Measurements from ENCODE around the gene POLR2L.

The POLR2L gene

GRCh38 chr11:889257-889656, 46.9 kb upstream of the POLR2L start (continued):
- no peak for TF ChIP-seq TCF4 (CRISPR knock-in tag; IDR thresholded peaks at IDR 0.05; ENCODE audit: borderline replicate concordance)

- no peak for TF ChIP-seq ZNF70 (CRISPR knock-in tag; IDR thresholded peaks at IDR 0.05)
- TF ChIP-seq ZC3H10 (CRISPR knock-in tag; IDR thresholded peaks at IDR 0.05), result no peak
- TF ChIP-seq PATZ1 (CRISPR knock-in tag; IDR thresholded peaks at IDR 0.05; ENCODE audit: borderline replicate concordance), result no peak
- TF ChIP-seq SNAI2 (CRISPR knock-in tag; IDR thresholded peaks at IDR 0.05), result no peak
- no peak for TF ChIP-seq TCF4 (CRISPR knock-in tag; IDR thresholded peaks at IDR 0.05; ENCODE audit: borderline replicate concordance)
- TF ChIP-seq POU6F1 (CRISPR knock-in tag; IDR thresholded peaks at IDR 0.05; ENCODE audit: borderline replicate concordance, low read depth), result no peak
- TF ChIP-seq ESRRG (CRISPR knock-in tag; IDR thresholded peaks at IDR 0.05), result no peak
- ATAC-seq, result no peak
These were observed 46.2 kb upstream of the POLR2L start for GRCh38 chr11:888310-889212.

- no peak for ATAC-seq
- no peak for TF ChIP-seq CSRNP3 (CRISPR knock-in tag; IDR thresholded peaks at IDR 0.05)
- no peak for TF ChIP-seq ESRRG (CRISPR knock-in tag; IDR thresholded peaks at IDR 0.05)
- TF ChIP-seq ZFP30 (CRISPR knock-in tag; IDR thresholded peaks at IDR 0.05), result no peak
- no peak for TF ChIP-seq ISL1 (CRISPR knock-in tag; IDR thresholded peaks at IDR 0.05)
- no peak for TF ChIP-seq RARB (CRISPR knock-in tag; IDR thresholded peaks at IDR 0.05)
- no peak for TF ChIP-seq ZNF565 (CRISPR knock-in tag; conservative IDR thresholded peaks at IDR 0.05; ENCODE audit: low read depth)
- TF ChIP-seq OSR1 (CRISPR knock-in tag; IDR thresholded peaks at IDR 0.05), result no peak
- TF ChIP-seq BACH2 (CRISPR knock-in tag; IDR thresholded peaks at IDR 0.05; ENCODE audit: borderline replicate concordance), result no peak
- no peak for TF ChIP-seq ZNF8 (CRISPR knock-in tag; IDR thresholded peaks at IDR 0.05)
- TF ChIP-seq ZNF70 (CRISPR knock-in tag; IDR thresholded peaks at IDR 0.05), result no peak
- TF ChIP-seq TCF4 (CRISPR knock-in tag; IDR thresholded peaks at IDR 0.05; ENCODE audit: borderline replicate concordance), result no peak
- TF ChIP-seq GLIS3 (CRISPR knock-in tag; IDR thresholded peaks at IDR 0.05), result no peak
- no peak for TF ChIP-seq CSDC2 (CRISPR knock-in tag; IDR thresholded peaks at IDR 0.05)
- no peak for TF ChIP-seq POU6F1 (CRISPR knock-in tag; IDR thresholded peaks at IDR 0.05; ENCODE audit: borderline replicate concordance, low read depth)
- no peak for TF ChIP-seq PPARA (CRISPR knock-in tag; IDR thresholded peaks at IDR 0.05; ENCODE audit: borderline replicate concordance)
- TF ChIP-seq PATZ1 (CRISPR knock-in tag; IDR thresholded peaks at IDR 0.05; ENCODE audit: borderline replicate concordance), result no peak
- no peak for TF ChIP-seq TSHZ2 (CRISPR knock-in tag; IDR thresholded peaks at IDR 0.05)
- TF ChIP-seq ZC3H10 (CRISPR knock-in tag; IDR thresholded peaks at IDR 0.05), result no peak
These were observed 45.3 kb upstream of the POLR2L start for GRCh38 chr11:887589-887988.

Data from SK-N-SH treated with all-trans-retinoic acid at 6 μM for 48 hours (cell line).